Measurements from ENCODE around the gene TECRL.

Gene TECRL

GRCh38 chr4:64266669-64267068 is 142.6 kb downstream of the TECRL start:
- no peak overlapping the region for H3K27ac ChIP-seq (ENCODE audit: low read depth, low read length, poor library complexity, severe bottlenecking)
- no peaks in the 10 kb centered on the region for H3K9me2 ChIP-seq (ENCODE audit: low read depth, low read length)
- no peak overlapping the region for H3K4me2 ChIP-seq (ENCODE audit: low read length)

GRCh38 chr4:64266263-64266662 is 143.0 kb downstream of the TECRL start:
- H3K36me3 ChIP-seq (ENCODE audit: insufficient read depth, low read length): no peaks in the 10 kb centered on the region
- H3K4me2 ChIP-seq (ENCODE audit: low read length): no peak overlapping the region
- no peak overlapping the region for H3K4me3 ChIP-seq (ENCODE audit: low read depth, low read length, poor library complexity, severe bottlenecking)
- no peaks in the 10 kb centered on the region for H3F3A ChIP-seq (ENCODE audit: insufficient read depth, low read length)
- H3K79me2 ChIP-seq (ENCODE audit: insufficient read depth, low read length): no peaks in the 10 kb centered on the region
- no peaks in the 10 kb centered on the region for H3K9me2 ChIP-seq (ENCODE audit: low read depth, low read length)
- no peak overlapping the region for H3K9ac ChIP-seq (ENCODE audit: low read length)
- no peak overlapping the region for H2AFZ ChIP-seq (ENCODE audit: low read length)
- no peaks in the 10 kb centered on the region for H3K27me3 ChIP-seq (ENCODE audit: insufficient read depth, low read length)
- TF ChIP-seq EZH2 (IDR thresholded peaks at IDR 0.05; ENCODE audit: borderline replicate concordance, low read length) (no peak), CTCF (IDR thresholded peaks at IDR 0.05; ENCODE audit: low read length) (no peak)
- no peak overlapping the region for H3K27ac ChIP-seq (ENCODE audit: low read depth, low read length, poor library complexity, severe bottlenecking)
- H3K4me1 ChIP-seq (ENCODE audit: insufficient read depth, low read length, severe bottlenecking): no peaks in the 10 kb centered on the region
- H4K20me1 ChIP-seq (ENCODE audit: insufficient read depth, low read length): no peaks in the 10 kb centered on the region
- H3K9me3 ChIP-seq (ENCODE audit: low read length): no peaks in the 10 kb centered on the region

More at GRCh38 chr4:64266669-64267068, 142.6 kb downstream of the TECRL start:
- Histone ChIP-seq H3K9ac (ENCODE audit: low read length) (no peak overlapping the region), H3K36me3 (ENCODE audit: insufficient read depth, low read length) (no peaks in the 10 kb centered on the region), H4K20me1 (ENCODE audit: insufficient read depth, low read length) (no peaks in the 10 kb centered on the region), H3K4me3 (ENCODE audit: low read depth, low read length, poor library complexity, severe bottlenecking) (no peak overlapping the region), H3K79me2 (ENCODE audit: insufficient read depth, low read length) (no peaks in the 10 kb centered on the region), H3F3A (ENCODE audit: insufficient read depth, low read length) (no peaks in the 10 kb centered on the region), H3K4me1 (ENCODE audit: insufficient read depth, low read length, severe bottlenecking) (no peaks in the 10 kb centered on the region), H2AFZ (ENCODE audit: low read length) (no peak overlapping the region), H3K27me3 (ENCODE audit: insufficient read depth, low read length) (no peaks in the 10 kb centered on the region), H3K9me3 (ENCODE audit: low read length) (no peaks in the 10 kb centered on the region)
- TF ChIP-seq CTCF (IDR thresholded peaks at IDR 0.05; ENCODE audit: low read length): no peak
- no peak for TF ChIP-seq EZH2 (IDR thresholded peaks at IDR 0.05; ENCODE audit: borderline replicate concordance, low read length)

GRCh38 chr4:64251781-64252180 is 157.5 kb downstream of the TECRL start:
- Histone ChIP-seq H3K9me3 (ENCODE audit: low read length) (no peaks in the 10 kb centered on the region), H3K36me3 (ENCODE audit: insufficient read depth, low read length) (no peaks in the 10 kb centered on the region), H4K20me1 (ENCODE audit: insufficient read depth, low read length) (no peaks in the 10 kb centered on the region), H3K27ac (ENCODE audit: low read depth, low read length, poor library complexity, severe bottlenecking) (no peak overlapping the region), H3K4me1 (ENCODE audit: insufficient read depth, low read length, severe bottlenecking) (no peaks in the 10 kb centered on the region), H3K9me2 (ENCODE audit: low read depth, low read length) (no peaks in the 10 kb centered on the region), H3K9ac (ENCODE audit: low read length) (no peak overlapping the region), H3F3A (ENCODE audit: insufficient read depth, low read length) (no peaks in the 10 kb centered on the region), H3K4me3 (ENCODE audit: low read depth, low read length, poor library complexity, severe bottlenecking) (no peak overlapping the region), H3K27me3 (ENCODE audit: insufficient read depth, low read length) (no peaks in the 10 kb centered on the region), H2AFZ (ENCODE audit: low read length) (no peak overlapping the region), H3K79me2 (ENCODE audit: insufficient read depth, low read length) (no peaks in the 10 kb centered on the region), H3K4me2 (ENCODE audit: low read length) (no peak overlapping the region)
- TF ChIP-seq CTCF (IDR thresholded peaks at IDR 0.05; ENCODE audit: low read length) (no peak), EZH2 (IDR thresholded peaks at IDR 0.05; ENCODE audit: borderline replicate concordance, low read length) (no peak)
